ENCODE results near the gene CCL5.

DNA sequence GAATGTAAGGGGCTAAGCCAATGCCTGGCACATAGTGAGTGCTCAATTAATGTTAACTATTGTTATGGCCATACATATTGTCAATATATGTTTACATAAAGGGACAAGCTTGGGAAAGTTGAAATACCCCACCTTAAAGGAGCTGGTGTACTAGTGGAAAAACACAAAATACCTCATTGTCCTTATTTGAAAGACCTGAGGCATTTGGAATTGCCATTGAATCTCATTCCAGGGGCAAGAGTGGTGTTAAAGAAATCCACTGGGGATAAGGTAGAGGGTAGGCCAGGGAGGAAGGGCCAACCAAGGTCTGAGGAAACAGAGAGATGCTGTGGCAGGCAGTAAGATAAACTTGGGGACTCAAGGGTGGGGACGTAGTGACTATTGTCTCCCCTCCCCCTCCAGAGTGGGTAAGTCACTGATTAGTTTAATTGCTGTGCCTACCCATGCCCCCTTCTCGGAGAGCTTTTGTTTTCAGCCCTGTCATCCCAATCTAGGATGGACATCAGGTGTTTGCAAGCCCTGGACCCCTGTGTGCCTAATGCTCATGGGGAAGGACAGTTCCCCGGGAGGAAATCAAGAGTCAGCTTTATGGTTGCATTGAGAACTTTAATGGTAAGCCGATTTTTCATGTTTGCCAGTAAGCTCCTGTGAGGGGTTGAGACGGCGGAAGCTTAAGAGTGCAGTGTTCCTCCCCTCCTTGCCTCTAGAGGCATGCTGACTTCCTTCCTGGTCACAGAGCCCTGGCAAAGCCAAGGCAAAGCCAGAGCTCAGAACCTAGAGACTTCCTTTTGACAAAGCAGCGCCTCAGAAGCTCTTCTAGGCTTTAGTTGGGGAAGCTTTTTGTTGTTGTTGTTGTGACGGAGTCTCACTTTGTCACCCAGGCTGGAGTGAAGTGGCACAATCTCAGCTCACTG lies 9.0 kb downstream of the CCL5 start:
- TF ChIP-seq, protein P1, sequence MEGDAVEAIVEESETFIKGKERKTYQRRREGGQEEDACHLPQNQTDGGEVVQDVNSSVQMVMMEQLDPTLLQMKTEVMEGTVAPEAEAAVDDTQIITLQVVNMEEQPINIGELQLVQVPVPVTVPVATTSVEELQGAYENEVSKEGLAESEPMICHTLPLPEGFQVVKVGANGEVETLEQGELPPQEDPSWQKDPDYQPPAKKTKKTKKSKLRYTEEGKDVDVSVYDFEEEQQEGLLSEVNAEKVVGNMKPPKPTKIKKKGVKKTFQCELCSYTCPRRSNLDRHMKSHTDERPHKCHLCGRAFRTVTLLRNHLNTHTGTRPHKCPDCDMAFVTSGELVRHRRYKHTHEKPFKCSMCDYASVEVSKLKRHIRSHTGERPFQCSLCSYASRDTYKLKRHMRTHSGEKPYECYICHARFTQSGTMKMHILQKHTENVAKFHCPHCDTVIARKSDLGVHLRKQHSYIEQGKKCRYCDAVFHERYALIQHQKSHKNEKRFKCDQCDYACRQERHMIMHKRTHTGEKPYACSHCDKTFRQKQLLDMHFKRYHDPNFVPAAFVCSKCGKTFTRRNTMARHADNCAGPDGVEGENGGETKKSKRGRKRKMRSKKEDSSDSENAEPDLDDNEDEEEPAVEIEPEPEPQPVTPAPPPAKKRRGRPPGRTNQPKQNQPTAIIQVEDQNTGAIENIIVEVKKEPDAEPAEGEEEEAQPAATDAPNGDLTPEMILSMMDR (IDR thresholded peaks at IDR 0.05): no peak
- TF ChIP-seq KDM5A (IDR thresholded peaks at IDR 0.05): no peak
- TF ChIP-seq, protein P2, sequence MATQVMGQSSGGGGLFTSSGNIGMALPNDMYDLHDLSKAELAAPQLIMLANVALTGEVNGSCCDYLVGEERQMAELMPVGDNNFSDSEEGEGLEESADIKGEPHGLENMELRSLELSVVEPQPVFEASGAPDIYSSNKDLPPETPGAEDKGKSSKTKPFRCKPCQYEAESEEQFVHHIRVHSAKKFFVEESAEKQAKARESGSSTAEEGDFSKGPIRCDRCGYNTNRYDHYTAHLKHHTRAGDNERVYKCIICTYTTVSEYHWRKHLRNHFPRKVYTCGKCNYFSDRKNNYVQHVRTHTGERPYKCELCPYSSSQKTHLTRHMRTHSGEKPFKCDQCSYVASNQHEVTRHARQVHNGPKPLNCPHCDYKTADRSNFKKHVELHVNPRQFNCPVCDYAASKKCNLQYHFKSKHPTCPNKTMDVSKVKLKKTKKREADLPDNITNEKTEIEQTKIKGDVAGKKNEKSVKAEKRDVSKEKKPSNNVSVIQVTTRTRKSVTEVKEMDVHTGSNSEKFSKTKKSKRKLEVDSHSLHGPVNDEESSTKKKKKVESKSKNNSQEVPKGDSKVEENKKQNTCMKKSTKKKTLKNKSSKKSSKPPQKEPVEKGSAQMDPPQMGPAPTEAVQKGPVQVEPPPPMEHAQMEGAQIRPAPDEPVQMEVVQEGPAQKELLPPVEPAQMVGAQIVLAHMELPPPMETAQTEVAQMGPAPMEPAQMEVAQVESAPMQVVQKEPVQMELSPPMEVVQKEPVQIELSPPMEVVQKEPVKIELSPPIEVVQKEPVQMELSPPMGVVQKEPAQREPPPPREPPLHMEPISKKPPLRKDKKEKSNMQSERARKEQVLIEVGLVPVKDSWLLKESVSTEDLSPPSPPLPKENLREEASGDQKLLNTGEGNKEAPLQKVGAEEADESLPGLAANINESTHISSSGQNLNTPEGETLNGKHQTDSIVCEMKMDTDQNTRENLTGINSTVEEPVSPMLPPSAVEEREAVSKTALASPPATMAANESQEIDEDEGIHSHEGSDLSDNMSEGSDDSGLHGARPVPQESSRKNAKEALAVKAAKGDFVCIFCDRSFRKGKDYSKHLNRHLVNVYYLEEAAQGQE (IDR thresholded peaks at IDR 0.05): no peak
- no peak for TF ChIP-seq ZNF302 (CRISPR knock-in tag; IDR thresholded peaks at IDR 0.05)
- no peak for TF ChIP-seq POLR2A (IDR thresholded peaks at IDR 0.05; ENCODE audit: low read length)
- TF ChIP-seq JUN (IDR thresholded peaks at IDR 0.05): no peak

Measured in A549 (cell line).